Measurements from ENCODE around the gene WDR35. TPM values are rescaled to one million over a fixed set of nuclear protein-coding genes. Genes with fewer than 3 reads are reported as not detected.

Gene WDR35
- total RNA-seq, 1 experiment from 2014 or later = 8.2 TPM

DNA sequence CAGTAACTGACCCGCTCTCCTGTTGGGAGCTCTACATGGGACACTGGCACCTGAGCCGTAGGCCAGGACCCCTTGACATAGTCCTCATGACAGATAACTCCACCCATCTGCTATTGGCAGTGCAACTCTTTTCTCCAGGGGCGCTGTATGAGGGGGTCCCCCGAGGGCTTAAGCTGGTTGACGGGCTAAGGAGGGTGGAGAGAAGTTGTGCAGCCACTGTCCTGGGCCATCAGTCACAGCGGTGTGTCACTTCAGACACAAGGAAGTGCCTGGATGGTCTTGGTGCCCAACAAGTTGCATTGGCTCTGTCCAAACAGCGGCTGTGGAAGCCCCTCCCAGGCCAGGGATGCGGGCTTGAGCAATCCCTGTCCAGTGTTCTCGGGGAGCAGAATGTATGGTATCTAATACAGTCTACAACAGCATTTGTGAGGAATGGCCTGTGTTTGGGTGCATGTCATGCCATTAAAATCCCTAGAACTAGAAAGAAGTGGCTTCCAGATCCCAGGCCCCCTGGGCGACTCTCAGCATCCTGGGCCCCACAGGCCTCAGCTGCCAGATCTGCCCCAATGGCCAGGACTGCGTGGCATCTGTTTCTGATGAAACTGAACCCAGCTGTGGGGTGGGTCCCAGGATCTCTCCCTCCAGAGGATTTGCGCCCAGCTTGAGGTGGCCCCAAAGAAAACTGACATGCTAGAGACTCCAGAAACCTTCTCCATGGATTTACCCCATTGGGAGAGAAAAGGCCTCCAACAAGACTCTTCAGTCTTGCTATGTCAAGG is 111.4 kb downstream of the WDR35 start:
- no TSS peak for BruUV-seq (replicated peaks)
- no peaks in the 10 kb centered on the region for H4K20me1 ChIP-seq (ENCODE audit: insufficient read depth)
- TF ChIP-seq, protein P1, sequence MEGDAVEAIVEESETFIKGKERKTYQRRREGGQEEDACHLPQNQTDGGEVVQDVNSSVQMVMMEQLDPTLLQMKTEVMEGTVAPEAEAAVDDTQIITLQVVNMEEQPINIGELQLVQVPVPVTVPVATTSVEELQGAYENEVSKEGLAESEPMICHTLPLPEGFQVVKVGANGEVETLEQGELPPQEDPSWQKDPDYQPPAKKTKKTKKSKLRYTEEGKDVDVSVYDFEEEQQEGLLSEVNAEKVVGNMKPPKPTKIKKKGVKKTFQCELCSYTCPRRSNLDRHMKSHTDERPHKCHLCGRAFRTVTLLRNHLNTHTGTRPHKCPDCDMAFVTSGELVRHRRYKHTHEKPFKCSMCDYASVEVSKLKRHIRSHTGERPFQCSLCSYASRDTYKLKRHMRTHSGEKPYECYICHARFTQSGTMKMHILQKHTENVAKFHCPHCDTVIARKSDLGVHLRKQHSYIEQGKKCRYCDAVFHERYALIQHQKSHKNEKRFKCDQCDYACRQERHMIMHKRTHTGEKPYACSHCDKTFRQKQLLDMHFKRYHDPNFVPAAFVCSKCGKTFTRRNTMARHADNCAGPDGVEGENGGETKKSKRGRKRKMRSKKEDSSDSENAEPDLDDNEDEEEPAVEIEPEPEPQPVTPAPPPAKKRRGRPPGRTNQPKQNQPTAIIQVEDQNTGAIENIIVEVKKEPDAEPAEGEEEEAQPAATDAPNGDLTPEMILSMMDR (conservative IDR thresholded peaks at IDR 0.05) = no peak
- no peak for TF ChIP-seq EZH2 (IDR thresholded peaks at IDR 0.05; ENCODE audit: low read depth)
- no peaks in the 10 kb centered on the region for H3F3A ChIP-seq (ENCODE audit: insufficient read depth, low read depth)
- no peak overlapping the region for H3K27ac ChIP-seq
- no peak overlapping the region for H2AFZ ChIP-seq
- H3K27me3 ChIP-seq (ENCODE audit: insufficient read depth, low read depth) = no peaks in the 10 kb centered on the region
- no peaks in the 10 kb centered on the region for H3K9me2 ChIP-seq (ENCODE audit: insufficient read depth)
- no peak overlapping the region for H3K4me3 ChIP-seq
- H3K4me1 ChIP-seq (replicated peaks; ENCODE audit: insufficient read depth) = no peaks in the 10 kb centered on the region
- H3K9me3 ChIP-seq (ENCODE audit: insufficient read depth, low read depth) = no peaks in the 10 kb centered on the region; the same call in 1 of the 2 replicates
- POLR2A ChIA-PET (ENCODE audit: unreplicated experiment) = no interaction called here
- H3K4me2 ChIP-seq = no peak overlapping the region
- H3K36me3 ChIP-seq (ENCODE audit: low read depth) = no peaks in the 10 kb centered on the region
- intact Hi-C loops (cut with micrococcal nuclease; ENCODE audit: unreplicated experiment) = no loop called here
- CTCF ChIA-PET = no interaction called here
- no peaks in the 10 kb centered on the region for H3K79me2 ChIP-seq (ENCODE audit: low read depth)
- DNase-seq = no peak

DNA sequence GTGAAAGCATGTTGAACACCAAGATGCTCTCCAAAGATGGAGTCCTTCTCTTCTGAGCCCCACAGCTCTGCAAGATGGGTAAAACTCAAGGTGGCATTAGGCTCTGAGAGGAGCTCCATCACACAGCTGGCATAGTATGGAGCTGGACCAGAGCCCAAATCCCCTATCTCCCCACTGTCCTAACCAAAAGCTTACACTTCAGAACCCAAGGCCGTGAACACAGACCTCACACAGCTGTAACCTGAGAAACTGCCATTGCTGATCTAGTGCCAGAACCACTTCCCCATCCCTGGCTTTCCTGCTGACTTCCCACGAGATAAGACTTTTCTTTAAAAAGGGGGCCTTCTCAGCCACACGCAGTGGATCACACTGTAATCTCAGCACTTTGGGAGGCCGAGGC is 113.2 kb downstream of the WDR35 start:
- no peaks in the 10 kb centered on the region for H3F3A ChIP-seq (ENCODE audit: insufficient read depth, low read depth)
- POLR2A ChIA-PET (ENCODE audit: unreplicated experiment) = no interaction called here
- no peak for TF ChIP-seq EZH2 (IDR thresholded peaks at IDR 0.05; ENCODE audit: low read depth)
- TF ChIP-seq, protein P1 (conservative IDR thresholded peaks at IDR 0.05) = no peak
- no peak overlapping the region for H2AFZ ChIP-seq
- no TSS peak for BruUV-seq (replicated peaks)
- DNase-seq = no peak
- H3K9me2 ChIP-seq (ENCODE audit: insufficient read depth) = no peaks in the 10 kb centered on the region
- H3K27ac ChIP-seq = no peak overlapping the region
- no peak overlapping the region for H3K4me2 ChIP-seq
- H3K79me2 ChIP-seq (ENCODE audit: low read depth) = no peaks in the 10 kb centered on the region
- H4K20me1 ChIP-seq (ENCODE audit: insufficient read depth) = no peaks in the 10 kb centered on the region
- H3K9me3 ChIP-seq (ENCODE audit: insufficient read depth, low read depth) = no peaks in the 10 kb centered on the region; the same call in 1 of the 2 replicates
- CTCF ChIA-PET = interaction anchor here (0.6 kb wide), 1 partner anchor 419 kb away, joined by 6 read pairs; no protein-coding TSS in a partner anchor
- no peaks in the 10 kb centered on the region for H3K36me3 ChIP-seq (ENCODE audit: low read depth)
- no peak overlapping the region for H3K4me3 ChIP-seq
- H3K27me3 ChIP-seq (ENCODE audit: insufficient read depth, low read depth) = no peaks in the 10 kb centered on the region
- intact Hi-C loops (cut with micrococcal nuclease; ENCODE audit: unreplicated experiment) = no loop called here
- no peaks in the 10 kb centered on the region for H3K4me1 ChIP-seq (replicated peaks; ENCODE audit: insufficient read depth)

DNA sequence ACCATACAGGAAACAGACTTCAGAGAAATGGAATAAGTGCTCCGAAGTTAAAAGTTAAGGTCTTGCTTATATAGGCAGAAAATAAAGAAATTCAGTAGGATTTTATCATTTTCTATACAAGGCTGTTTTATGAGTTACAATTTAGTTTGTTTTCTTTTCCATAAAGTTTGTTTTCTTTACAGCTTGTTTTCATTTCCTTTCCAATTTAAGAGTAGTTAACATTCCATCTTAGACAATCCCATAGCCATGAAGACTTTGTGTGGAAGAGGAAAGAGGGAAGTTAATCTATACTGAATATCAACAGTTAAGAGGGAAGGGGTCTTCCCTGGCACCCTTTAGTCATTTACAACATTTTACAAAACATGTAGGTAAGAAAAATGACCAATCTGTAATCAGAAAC is 114.6 kb downstream of the WDR35 start:
- intact Hi-C loops (cut with micrococcal nuclease; ENCODE audit: unreplicated experiment) = no loop called here
- H3K9me3 ChIP-seq (ENCODE audit: insufficient read depth, low read depth) = no peaks in the 10 kb centered on the region; the same call in 1 of the 2 replicates
- no peak overlapping the region for H3K4me3 ChIP-seq
- H3F3A ChIP-seq (ENCODE audit: insufficient read depth, low read depth) = no peaks in the 10 kb centered on the region
- no peak overlapping the region for H3K4me2 ChIP-seq
- BruUV-seq (replicated peaks) = no TSS peak
- no peaks in the 10 kb centered on the region for H3K27me3 ChIP-seq (ENCODE audit: insufficient read depth, low read depth)
- no peaks in the 10 kb centered on the region for H3K36me3 ChIP-seq (ENCODE audit: low read depth)
- H3K9me2 ChIP-seq (ENCODE audit: insufficient read depth) = no peaks in the 10 kb centered on the region
- CTCF ChIA-PET = interaction anchor here (0.6 kb wide), 1 partner anchor 218 kb away, joined by 3 read pairs; no protein-coding TSS in a partner anchor
- no peaks in the 10 kb centered on the region for H3K79me2 ChIP-seq (ENCODE audit: low read depth)
- no peak overlapping the region for H3K27ac ChIP-seq
- no peak for TF ChIP-seq EZH2 (IDR thresholded peaks at IDR 0.05; ENCODE audit: low read depth)
- TF ChIP-seq, protein P1 (conservative IDR thresholded peaks at IDR 0.05) = no peak
- no peak for DNase-seq
- H4K20me1 ChIP-seq (ENCODE audit: insufficient read depth) = no peaks in the 10 kb centered on the region
- H2AFZ ChIP-seq = no peak overlapping the region
- H3K4me1 ChIP-seq (replicated peaks; ENCODE audit: insufficient read depth) = no peaks in the 10 kb centered on the region
- POLR2A ChIA-PET (ENCODE audit: unreplicated experiment) = no interaction called here
